Activated T-cell treated with anti-CD3 and anti-CD28 coated beads for 48 hours (primary cell): ENCODE results near the gene COL26A1.
"Not testable (repeated sequence)": the region's sequence is repeated elsewhere in the genome, so short reads cannot be mapped to it uniquely, and the experiment has no call there.

Experiments
- DNase-seq: peaks from one replicate; pipeline ENCODE4 v3.0.0-alpha.2; 2020; ENCODE audit warnings: low read depth

COL26A1 gene

DNA sequence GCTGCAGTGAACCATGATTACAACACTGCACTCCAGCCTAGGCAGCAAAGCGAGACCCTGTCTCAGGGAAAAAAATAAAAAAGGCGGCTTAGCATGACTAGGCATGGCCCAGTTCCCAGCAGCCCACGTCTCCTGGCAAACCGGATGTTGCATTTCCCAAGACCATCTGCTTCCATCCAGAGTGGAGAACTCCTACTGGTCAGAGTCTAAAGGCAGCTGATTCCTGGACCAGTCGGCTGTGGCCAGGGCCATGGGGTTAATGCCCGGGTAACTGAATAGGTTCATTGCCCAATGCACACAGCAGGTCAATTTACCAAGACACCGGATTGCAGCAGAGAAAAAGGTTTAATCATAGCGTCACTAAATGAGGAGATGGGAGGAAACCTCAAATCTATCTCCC lies 133.3 kb downstream of the COL26A1 start:
- DNase-seq, result no peak

DNA sequence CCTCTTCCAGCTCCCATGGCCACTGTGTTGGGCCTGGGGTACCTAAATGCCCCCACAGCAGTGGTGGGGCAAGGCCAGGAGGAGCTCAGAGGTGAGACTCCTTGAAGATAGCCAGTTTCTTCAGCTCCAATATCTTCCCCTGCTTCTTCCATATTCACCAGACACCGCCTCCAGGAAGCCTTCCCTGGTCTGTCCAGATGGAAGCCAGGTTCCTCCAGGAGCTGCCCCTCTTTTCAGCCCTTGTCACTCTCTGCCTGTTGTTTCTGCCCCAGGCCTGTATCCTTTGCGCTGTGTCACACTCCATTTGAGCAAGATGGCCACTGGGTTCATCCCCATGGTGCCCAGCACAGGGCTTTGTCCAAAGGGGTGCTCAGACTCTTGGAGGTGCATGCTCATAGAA lies 138.7 kb downstream of the COL26A1 start:
- DNase-seq, result no peak

DNA sequence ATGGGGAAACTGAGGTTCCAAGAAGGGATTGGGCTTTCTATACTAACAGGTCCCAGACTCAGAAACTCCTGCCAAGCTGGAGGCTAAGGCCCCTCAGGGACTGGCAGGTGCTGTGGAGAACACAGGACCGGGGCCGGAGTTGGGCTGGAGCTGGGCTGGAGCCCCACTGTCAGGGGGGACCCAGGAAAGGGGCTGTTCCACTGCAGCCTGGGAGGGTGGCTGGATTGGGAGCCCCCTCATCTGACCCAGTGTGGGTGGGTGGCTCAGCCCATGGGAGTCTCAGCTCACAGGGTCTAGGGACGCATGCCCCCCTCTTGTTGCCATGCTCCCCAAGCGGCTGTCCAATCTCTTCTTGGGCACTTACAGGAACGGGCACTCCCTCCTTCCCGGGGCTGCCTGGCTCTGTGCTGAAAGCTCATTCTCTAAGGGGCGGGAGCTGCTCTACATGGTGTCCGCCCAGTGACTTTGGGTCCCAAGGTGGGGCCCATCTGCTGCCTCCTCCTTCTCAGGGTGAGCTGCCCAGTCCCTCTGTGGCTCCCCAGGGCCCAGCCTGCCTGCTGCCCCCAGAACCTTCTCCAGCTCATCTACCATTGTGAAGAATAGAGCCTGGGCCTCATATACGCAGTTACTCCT lies 139.9 kb downstream of the COL26A1 start:
- no peak for DNase-seq

DNA sequence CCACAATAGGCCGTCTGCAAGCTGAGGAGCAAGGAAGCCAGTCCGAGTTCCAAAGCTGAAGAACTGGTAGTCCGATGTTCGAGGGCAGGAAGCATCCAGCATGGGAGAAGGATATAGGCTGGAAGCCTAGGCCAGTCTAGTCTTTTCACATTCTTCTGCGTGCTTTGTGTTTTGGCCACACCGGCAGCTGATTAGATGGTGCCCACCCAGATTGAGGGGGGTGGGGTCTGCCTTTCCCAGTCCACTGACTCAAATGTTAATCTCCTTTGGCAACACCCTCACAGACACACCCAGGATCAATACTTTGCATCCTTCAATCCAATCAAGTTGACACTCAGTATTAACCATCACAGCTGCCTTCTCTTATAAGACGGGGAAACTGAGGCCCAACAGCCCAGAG lies 142.8 kb downstream of the COL26A1 start:
- not testable (repeated sequence) for DNase-seq

DNA sequence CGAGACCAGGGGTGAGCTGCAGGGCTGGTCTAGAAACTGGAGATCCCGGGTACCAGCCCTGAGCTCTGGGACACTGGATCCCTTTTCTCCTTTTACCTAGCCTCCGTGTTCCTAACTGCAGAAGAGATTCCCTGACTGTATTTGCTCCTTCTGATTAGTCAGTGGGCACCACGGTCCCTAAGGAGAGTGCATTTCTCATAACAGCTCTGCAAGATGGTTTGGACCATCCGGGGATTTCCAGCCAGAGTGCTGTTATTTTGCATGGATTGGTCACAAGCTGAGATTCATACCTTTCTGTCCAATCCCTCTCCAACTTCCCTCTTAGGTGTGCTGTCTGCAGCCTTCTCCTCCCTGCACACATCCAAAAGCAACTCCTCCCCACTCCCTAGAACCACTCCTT lies 143.9 kb downstream of the COL26A1 start:
- no peak for DNase-seq

DNA sequence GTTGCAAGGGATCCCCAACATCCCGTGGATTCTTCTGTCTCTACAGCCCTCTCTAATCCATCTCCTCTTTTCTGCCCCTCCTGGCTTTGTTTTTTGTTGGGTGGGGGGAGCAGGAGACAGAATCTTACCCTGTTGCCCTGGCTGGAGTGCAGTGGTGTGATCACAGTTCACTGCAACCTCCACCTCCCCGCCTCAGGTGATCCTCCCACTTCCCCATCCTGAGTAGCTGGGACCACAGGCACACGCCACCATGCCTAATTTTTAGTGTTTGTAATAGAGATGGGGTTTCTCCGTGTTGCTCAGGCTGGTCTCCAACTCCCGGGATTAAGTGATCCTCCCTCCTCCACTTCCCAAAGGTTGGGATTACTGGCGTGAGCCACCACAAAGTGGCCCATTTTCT lies 144.7 kb downstream of the COL26A1 start:
- no peak for DNase-seq

DNA sequence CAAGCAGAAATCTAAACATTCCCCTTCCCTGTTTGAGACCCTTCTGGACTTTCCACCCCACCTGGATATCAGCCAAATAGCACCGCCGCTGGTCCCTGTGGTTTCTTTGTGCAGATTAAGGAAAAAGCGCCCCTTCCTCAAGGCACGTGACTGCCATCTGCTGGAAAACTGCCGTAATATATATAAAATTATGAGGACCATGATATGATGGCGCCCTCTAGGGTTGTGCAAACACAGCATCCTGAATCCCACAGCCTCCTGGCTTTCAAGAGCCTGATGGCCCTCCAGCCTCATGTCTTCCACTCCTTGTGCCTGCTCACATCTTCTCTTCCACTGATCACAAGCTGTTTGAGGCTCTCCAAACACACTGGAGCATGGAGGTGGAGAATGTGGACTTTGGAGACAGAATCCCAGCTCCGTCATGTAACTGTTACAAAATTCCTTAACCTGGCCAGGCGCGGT lies 145.1 kb downstream of the COL26A1 start:
- DNase-seq, result peak; percentile 15

DNA sequence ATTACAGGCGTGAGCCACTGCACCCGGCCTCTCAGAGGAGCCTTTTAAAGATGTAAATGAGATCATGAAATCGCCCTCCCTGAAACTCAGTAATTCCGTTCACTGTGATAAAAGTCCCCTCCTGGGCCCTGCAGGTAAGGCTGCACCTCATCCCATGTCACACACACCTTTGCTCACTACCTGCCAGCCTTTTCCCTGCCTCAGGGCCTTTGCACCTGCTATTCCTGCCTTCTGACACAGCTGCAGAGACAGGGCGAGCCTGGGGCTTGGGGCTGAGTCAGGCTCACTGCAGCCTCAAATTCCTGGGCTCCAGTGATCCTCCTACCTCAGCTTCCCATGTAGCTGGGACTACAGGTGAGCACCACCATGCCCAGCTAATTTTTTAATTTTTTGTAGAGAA lies 147.6 kb downstream of the COL26A1 start:
- DNase-seq, result no peak

DNA sequence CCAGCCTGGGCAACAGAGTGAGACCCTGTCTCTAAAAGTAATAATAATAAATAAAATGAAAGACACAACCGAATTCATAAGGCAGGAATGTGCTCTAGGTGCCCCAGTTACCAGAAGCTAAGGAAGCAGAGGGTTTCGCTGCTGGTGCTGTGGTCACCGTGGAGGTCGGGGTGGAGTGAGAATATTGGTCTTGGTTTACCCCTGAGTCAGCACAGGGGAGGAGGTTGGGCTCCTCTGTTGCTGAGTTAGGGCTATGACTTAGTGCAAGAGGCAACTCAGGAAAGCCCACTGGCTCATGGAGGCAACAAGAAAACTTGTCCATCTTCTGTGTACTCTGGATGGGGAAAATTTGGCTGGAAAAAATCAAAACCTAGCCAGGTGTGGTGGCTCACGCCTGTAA lies 149.3 kb downstream of the COL26A1 start:
- no peak for DNase-seq

DNA sequence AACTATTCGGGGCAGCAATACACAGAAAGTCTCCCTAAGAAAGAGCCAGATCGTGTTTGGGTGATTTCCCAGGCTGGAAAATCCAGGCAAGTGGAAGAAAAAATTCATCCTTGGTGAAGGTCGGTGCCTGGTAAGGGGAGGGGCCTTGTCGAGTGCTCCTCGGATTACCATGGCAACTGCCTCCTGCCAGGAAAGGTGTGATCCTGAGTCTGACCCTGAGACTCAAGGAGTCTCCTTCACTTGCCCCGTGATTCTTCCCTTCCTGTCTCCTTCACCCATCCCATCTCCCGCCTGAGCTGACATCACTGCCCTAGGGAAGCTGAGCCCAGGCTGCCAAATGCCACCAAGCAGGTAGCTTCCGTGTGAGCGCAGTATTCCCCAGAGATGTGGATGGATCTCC lies 154.2 kb downstream of the COL26A1 start:
- DNase-seq, result no peak

DNA sequence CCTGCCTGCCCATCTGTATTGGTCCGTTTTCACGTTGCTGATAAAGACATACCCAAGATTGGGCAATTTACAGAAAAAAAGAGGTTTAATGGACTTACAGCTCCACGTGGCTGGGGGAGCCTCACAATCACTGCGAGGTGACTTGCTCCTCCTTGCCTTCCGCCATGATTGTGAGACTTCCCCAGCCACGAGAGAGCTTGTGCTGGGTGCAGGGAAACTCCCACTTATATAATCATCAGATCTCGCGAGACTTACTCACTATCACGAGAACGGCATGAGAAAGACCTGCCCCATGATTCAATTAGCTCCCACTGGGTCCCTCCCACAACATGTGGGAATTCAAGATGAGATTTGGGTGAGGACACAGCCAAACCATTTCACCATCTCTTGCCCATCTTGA lies 154.6 kb downstream of the COL26A1 start:
- DNase-seq, result no peak

DNA sequence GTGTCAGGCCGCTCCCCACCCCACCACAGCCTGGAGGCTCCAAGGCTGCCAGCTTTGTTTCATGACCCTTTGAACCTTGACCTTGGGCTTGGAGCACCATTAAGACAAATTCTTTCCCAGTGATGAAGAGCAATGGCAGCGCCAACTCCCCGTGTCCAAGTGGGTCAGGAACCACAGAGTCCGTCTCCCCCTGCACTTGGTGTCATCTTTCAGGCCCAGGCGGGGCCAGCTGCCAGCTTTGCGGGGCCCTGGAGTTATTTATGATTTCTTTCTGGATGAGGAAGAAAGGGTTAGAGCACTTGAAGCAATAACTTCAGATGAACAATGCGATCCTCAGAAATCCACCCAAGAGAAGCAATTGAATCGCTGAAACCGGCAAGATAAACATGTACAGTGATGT lies 155.7 kb downstream of the COL26A1 start:
- no peak for DNase-seq

DNA sequence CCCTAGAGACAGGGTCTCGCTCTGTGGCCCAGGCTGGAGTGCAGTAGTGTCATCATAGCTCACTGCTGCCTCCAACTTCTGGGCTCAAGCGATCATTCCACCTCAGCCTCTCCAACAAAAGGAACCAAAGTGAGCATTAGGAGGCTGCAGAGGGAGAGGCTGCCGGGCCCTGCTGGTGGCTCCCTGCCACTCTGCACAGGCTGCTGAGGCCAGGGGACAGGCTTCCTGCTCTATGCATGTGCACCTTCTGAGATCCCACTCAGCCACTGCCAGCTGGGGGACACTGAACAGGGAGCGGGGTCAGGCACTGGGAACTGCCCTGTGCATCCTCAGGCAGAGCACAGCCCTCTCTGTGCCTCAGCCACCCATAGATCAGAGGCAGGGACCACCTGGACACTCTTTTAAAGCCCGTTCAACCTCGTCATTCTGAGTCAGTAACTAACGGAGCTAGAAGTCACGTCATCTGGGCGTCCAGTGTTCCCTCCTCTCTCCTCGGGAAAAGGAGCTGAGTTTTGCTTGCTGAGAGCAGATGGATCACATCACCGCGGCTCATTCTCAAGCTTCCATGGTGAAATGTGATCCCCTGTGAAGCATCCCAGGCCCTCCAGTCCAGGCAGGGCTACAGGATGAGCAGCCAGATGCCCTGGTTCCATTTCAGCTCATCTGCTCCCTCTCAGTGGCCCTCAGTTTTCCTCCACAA lies 156.8 kb downstream of the COL26A1 start:
- DNase-seq, result no peak

DNA sequence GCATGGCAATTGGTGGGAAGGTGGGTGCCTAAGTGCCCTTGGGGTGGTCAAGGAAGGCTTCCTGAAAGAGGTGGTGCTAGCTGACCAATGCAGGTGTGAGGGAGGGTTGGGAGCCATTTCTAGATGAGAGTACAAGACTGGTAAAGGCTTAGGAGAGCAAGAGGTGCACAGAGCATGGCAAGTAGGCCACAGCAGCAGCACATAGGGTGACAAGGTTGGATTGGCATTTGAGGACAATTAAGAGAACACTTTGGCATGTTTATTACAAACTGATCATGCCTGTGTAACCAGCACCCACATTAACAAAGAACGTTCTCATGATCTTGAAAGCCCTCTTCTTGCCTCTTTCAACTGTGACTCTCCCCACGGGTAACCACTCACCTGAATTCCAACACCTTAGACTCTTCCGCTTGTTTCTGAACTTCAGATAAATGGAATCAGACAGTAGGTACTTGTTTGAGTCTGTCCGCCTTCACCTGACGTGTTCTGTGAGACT lies 158.8 kb downstream of the COL26A1 start:
- no peak for DNase-seq

DNA sequence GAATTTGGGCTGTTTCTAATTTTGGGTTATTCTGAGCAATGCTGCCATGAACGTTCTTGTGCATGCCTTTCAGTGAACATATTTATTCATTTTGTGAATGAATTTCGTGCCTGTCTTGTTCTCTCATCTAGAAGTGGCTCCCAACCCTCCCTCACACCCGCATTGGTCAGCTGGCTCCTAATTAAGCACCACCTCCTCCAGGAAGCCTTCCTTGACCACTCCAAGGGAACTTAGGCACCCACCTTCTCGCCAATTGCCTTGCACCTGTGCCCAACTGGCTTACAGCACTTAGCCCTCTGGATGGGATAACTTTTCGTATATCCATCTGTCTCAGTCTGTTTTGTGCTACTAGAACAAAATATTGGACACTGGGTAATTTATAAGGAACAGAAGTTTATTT lies 159.3 kb downstream of the COL26A1 start:
- no peak for DNase-seq

DNA sequence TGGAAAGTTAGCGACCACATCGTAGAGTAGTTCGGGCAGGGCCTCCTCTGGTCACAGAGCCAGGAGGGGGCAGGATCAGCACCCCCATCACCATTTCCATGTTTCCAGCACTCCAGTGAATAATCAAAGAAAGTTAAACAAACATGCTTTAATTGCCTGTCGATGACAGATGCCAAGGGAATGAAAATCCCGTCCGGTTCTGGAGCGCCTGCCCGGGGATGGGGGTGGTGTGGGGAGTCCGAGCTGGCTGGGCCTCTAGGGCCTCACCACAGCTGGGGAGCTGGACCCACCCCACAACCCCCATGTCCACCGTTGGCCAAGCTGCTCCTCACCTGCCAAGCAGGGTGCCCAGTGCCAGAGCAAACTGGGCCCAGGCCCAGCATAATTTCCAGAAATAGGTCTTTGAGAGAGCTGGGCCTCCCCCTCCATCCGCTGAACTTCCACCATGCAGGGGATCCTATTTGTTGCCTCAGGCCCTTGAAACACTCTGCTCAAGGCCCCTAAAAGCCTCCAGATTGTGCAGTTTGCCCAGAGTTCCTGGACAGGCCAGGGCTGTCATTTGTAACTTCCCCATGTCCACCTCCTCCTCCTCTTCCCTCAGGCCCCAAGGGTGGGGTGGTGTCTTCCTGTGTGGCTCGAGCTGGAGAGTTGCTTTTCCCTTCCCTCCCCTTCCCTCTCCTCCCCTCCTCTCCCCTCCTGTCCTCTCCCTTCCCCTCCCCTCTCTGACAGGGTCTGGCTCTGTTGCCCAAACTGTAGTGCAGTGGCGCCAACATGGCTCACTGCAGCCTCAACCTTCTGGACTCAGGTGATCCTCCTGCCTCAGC lies 165.4 kb downstream of the COL26A1 start:
- no peak for DNase-seq

DNA sequence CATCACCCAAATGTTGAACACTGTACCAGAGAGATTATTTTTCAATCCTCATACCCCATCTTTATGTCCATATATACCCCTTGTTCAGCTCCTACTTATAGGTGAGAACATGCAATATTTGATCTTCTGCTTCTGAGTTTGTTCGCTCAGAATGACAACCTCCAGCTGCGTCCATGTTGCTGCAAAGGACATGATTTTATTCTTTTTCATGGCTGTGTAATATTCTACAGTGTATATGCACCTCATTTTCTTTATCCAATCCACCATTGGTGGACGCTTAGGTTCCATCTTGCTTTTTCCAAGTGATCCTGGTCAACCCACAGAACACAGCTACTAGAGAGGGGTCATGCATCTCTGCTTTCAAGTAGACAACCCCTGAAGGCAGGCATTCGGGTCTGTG lies 166.9 kb downstream of the COL26A1 start:
- no peak for DNase-seq

DNA sequence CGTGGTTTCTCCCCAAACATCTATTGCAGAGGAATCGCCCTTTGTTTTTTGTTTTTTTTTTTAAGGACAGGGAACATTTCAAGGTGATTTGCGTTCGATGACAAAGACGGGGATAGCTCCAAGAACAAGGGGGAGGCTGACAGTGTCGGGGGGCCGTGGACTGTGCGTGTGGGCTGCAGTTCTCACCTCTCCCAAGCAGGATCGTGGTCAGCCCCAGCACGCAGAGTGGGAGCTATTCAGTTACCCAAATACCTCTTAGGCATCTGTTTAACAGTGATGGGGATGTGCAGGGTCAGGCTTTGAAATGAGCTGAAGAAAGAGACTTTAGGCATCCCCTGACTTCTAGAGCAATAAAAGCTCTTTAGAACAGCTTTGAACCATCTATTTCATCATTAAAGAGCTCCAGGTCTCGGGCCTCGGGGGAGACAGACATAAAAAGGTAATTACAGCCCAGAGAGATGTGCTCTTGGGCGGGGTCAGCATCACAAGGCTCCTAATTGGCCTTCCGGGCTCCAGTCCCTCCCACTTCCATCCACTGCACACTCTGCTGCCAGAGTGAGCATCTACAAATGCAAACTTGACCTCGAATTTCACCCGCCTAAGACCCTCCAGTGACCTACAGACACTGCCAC lies 169.2 kb downstream of the COL26A1 start:
- DNase-seq, result no peak

DNA sequence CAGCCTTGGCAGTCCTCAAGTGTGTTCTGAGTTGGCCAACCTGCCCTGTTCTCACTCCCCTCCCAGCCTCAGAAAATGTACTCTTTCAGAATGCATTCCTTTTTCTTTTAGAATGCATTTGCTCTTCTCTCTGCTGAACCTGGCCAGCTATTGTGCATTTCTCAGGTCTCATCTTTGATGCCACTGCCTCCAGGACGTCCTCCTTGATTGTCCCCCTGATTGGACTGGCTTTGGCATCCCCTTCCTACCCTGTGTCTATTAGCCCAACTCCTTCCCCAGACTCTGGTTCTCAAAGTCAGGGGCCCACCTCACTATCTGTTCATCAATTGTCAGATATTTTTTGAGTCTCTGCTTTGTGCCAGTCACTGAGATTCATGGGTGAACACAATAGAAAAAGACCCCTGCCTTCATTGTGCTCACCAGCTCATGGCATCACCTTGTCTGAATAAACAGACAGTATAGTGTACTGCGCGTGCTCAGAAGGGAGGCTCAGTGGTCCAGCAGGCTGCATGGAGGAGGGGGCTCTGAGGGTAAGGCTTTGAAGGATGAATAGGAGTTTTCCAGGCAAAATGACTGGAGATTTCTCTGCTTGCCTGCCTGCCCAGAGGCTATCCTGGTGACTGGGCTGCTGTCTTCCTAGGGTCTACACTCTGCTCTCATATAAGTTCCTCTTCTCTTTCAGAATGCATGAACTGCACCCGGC lies 169.9 kb downstream of the COL26A1 start:
- no peak for DNase-seq

DNA sequence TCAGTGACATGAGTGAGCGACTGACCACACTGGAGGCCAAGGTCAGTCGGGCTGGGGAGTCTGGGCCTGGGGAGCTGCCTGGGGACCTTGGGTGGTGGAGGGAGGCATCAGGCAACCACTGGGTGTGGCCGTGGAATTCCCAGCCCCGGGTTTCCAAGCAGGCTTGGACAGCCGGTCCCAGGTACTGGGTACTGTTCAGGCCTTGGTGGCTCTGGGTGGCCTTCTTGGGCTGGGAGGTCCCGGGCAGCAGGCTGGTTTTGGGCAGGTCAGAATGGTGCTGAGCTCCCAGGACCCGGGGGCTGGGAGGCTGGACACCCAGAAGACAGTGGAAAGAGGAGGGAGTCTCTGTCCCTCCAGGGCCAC lies 170.4 kb downstream of the COL26A1 start:
- DNase-seq, result no peak

DNA sequence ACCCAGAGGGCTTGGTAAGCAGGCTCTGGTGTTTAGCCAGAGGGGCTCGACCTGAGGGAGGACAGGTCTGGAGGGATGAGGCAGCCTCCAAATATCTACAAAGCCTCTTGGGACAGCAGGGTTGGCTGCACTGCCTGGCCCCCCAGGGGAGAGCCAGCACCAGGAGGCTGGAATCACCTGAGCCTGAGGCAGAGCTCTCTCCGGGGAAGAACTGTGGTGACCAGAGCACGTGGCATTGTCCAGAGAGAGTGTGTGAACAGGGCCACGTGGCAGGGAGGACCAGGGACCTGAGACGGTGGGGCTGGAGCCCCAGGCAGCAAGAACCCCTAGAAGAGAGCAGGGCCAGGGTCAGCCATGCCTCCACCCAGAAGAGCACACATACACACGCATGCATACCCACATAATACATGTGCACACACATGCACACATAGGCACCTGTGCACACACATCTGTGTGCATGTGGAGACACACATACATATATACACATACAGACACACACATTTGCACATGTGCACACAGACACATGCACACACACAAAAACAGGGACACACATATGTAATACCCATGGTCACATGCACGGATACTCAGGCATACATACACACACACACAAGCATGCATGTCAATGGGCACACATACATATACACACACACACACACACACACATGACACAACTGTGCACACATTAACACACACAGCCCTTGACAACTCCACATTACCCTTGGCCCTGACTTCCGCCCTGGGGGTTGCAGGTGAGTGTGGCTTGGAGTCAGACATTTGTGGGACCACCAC lies 171.5 kb downstream of the COL26A1 start:
- DNase-seq, result no peak
